SHP77 (cell line): ENCODE data around the gene MERTK.
"Not testable (repeated sequence)": the region's sequence is repeated elsewhere in the genome, so short reads cannot be mapped to it uniquely, and the experiment has no call there.

Experiments used
- DNase-seq, 2 experiments: peaks; one replicate each; lab custom pipeline; 2025; lab: John Stamatoyannopoulos, UW

MERTK gene

DNA sequence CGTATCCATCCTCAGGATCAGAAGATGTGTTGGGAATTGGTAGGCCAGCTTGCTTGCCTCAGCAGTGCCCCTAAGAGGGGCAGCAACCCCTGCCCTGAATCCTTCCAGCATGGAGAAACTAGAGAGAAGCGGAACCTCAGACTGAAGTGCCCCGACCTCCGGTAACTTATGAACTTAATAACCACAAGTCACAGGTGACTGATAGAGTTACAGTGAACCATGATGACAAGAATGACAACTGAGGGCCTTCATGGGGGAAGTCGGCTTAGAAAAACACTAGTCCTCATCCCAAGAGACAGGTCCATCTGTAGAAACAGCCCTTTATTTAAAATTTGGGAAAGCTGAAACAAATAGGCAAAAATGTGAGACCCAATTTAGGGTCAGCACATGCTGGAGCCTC, 114.1 kb downstream of the MERTK start:
- no peak for DNase-seq

DNA sequence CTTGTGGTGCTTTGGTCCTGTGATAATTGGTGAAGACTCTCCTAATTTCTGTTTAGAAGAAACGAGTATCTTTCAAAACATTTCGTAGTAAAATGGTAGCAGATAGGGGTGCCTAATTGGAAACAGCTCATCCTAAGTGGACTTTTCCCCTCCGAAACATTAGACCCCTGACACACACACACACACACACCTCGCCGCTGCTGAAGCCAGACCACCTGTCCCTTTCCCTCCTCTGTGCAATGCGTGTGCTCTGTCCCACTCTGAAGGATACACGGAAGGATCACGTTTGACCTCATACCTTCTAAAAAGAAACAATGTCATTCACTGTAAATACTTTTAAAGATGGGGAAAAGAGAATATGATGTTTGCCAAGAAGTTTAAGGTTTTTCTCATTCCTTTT, 120.4 kb downstream of the MERTK start:
- DNase-seq: no peak

DNA sequence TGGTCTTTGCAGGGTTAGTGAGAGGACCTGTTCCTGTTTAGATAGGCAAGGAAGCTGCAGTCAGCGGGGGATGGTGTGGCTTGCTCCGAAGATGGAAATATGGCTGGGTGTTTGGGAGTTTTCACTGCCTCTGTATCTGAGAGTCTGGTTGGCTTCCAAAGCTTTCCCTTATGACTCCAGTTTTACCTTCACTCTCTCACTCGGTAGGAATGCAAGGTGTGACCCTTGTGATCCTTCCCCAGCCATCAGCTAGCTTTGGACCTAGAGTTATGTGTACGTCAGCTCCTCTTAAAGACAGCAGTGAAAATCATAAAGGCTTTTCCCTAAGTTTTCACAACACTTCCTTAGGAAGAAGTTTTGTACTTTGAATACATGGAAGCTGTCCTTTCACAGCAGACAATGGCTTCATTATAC, 121.2 kb downstream of the MERTK start:
- DNase-seq: no peak

DNA sequence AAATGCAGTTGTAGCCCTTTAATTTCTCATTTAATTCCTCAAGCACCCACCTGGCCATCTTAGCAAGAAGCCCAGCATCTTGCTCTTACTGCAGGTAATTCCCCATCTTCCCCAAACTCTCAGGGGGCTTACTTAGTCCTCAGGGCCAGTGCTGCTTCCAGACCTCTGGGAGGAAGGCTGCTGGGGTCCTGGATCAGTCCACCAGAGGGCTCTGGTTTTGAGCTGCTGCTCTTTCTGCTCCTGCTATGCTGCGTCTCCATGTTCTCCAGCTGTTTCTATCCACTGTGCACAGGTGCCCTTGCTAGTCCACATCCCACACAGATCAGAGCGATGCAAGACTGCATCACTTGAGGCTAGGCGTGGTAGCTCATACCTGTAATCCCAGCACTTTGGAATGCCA, 122.2 kb downstream of the MERTK start:
- DNase-seq: no peak

DNA sequence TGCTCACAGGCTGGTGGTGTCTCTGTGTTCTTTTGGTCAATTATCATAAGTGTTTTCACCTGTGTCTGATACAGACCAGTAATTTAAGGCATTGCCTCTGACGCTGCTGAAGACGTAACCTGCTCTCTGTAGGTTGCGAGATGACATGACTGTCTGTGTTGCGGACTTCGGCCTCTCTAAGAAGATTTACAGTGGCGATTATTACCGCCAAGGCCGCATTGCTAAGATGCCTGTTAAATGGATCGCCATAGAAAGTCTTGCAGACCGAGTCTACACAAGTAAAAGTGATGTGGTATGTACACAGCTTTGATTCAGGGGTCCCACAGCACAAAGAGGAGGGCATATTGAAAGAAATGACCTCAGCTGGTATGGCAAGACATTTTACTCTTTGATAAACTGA, 122.9 kb downstream of the MERTK start:
- no peak for DNase-seq

DNA sequence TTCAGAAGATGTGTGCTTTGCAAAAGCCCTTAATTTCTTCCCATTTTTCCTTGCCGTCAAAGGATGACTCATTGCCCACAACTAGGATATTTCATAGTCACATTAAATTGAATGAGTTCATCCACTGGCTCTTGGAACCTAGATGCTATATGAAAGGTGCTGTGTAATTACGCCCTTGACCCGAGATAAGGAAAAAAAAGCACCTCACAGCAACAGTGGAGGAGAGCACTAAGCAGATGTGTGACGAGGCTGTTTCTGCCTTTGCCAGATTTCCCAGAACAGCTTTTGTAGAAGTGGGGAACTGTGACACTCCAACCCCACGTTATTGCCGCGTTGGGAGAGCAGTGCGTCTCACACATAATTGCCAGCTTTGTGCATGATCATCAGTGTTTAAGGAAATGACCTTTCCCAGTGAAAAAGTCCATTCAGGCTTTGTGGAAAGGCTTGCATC, 123.4 kb downstream of the MERTK start:
- no peak for DNase-seq

DNA sequence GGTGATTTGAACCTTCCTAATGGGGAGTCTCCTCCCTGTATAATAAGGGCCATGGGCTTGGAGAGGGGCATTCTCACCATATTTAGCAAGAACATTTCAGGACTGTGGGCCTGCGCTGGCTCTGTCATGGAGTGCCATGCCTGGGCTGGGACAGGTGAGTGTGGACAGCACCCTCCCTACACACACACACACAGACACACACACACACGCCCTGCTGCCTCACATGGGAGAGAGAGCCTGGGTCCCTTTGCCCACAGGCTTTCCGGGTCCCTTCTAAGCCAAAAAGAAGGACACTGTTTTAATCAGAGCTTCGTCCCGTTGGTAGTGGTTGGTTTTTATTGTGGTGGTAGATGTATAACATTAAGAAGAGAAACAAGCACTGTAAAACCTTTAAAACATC, 125.3 kb downstream of the MERTK start:
- DNase-seq: no peak

DNA sequence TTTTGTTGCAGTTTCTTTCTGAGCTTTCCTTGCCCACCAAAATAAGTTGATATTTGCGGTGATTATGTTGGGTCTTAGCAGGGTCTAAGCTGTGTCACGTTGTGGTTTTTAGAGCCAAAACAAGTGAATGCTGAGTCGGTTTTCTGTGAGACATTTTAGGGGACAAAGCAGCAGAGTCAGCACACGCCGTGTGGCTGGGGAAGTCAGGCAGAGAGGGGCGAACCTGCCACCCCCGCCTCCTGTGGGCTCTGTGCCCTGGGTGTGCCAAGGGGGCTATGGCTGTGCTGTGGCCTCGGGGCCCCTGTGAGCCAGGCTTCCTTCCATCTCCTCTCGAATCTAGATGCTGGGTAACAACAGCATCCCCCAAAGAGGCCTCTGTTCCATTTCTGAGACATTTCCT, 125.8 kb downstream of the MERTK start:
- no peak for DNase-seq

DNA sequence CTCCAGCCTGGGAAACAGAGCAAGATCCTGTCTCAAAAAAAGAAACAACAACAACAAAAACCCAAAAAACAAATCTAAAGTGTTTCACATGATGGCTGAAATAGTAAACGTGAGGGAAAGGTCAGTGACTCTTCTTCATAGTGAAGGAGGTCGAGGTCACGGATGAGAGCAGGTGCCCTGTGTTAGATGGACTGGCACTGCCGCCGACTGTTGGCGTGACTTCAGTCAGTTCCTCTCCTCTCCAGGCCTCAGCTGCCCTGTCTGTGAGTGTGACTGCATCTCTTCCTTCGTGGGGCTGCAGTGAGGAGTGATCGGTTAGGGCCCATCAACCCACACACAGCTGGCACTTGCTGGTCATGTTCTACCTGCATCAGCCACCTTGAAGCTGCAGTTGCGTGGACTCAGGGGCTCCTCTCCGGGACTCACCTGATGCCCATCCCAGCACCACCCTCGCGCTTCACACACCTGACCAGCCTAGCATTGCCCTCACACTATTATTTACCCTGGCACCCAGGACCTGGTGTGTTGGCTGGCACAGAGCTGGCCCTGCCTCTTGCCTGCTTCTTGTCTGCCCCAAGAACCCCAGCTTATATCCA, 126.6 kb downstream of the MERTK start:
- no peak for DNase-seq

DNA sequence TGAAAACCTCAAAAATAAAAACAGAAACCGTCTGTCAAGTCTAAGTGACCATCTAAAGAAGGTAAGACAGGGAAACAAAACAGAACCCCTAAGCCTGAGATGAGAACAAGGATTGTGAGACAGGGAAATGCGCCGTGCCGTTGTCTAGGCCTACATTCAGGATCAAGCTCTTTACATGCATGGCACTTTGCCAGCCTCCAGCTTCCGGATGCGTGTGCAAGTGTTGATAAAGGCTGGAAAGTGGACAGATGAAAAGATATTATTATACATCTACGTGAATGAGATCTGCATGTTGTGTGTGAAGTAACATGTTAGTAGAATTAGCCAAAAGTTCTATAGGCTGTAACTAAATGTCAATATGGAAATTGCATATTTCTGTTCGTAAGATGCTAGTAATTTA, 128.1 kb downstream of the MERTK start:
- peak; percentile 22 to 75 for DNase-seq

DNA sequence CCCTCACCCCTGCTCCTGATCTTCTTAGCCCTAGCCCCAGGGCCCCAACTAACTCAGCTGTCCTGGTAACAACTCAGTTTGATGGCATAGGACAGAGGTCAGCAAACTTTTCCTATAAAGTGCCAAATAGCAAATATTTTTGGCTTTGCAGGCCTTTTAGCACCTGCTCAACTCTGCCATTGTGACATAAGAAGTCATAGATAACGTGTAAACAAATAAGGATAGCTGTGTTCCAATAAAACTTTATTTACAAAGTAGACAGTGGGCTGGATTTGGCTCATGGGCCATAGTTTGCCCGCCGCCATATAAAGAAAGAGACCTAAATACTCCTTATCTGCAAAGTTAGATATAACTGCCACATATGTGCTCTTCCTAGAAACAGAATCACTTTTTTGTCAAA, 129.4 kb downstream of the MERTK start:
- DNase-seq: no peak

DNA sequence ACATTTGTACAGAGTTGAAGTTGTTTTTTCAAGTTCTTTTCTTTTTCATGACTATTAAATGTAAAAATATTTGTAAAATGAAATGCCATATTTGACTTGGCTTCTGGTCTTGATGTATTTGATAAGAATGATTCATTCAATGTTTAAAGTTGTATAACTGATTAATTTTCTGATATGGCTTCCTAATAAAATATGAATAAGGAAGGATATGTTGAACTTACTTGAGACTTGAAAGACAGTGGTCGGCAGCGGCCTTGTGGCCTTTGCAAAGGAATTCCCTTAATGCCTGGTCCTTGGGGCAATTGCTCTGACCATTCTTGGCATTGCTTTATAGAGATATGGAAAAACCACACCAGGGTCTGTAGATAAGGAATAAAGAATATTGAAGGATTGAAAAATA, 130.8 kb downstream of the MERTK start:
- no peak for DNase-seq

DNA sequence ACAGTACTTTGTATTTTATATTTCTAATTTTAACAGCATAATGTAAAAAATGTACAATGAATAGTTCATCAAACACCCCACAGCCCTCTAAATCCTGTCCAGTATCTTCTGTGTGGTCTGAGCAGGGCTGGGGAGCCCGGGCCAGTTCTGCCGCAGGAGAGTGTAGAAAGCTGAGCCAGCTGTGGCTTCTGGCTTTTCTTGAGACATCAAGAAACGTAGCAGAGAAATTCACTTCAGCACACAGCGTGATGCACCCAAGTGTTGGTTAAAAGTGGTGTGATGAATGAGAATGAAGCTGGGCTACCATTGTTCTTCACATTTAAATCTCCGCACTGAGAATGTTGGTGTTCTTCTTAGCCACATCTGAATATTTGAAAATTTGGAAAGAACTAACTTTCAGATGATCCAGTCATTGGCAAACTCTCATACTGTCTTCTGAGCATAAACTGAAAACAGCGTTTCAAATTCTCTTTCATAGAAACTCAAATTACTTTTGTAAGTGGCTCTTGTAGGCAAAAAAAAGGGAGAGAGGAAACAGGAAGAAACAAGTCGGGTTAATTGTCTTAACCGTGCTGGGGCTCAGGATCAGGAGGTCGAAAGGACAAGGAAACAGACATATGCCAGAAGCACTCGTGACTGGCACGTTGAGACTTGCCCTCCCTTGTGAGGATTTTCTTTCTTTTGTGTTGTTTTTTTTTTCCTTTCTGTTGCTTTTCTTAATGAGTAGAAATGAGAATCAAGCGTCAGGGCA, 133.2 kb downstream of the MERTK start:
- no peak for DNase-seq

DNA sequence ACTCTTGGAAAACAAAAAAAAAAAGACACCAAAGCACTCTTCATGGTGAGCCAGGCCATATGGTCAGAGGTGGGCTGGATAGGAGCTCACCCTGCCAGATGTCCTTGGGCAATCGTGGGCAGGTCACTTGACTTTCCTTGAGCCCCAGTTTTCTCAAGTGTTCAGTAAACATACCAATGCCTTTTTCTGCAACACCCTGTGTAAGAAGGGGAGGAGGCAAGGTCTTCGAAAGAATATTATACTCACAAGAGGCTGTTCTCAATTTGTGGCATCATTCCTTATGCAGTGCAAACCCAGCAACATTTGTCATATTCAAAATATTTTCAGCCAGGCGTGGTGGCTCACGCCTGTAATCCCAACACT, 133.8 kb downstream of the MERTK start:
- DNase-seq: no peak

DNA sequence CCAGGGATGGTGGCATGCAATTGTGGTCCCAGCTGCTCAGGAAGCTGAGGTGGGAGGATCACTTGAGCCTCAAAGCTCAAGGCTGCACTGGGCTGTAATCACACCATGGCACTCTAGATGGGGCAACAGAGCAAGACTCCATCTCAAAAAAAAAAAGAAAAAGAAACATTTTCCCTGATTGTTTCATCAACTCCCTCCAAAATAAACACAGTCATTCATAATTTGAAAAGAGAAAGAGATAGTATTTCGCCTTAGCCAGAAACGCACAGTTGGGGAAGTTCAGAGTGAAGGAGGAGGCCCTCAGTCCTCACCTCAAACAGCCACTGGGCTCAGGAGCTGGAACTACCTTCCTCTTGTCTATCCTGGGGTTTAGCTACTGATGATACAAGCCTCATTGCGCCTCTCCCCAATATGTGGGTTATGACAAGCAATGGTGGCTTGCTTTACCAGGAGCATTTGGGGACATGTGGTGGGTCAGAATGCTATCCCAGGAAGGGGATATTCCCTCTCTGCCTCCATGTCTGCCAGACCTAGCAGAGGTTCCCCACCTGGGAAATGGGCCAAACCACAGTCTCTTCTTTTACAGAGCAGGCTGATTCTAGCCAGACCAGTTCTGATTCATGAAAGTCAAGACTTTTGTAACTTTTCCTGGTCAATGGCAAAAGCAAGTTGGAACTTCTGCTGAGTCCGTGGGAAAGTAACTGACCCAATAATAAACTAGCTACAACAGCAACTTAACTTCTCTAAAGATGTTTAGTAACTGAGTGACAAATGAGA, 134.5 kb downstream of the MERTK start:
- DNase-seq: no peak

DNA sequence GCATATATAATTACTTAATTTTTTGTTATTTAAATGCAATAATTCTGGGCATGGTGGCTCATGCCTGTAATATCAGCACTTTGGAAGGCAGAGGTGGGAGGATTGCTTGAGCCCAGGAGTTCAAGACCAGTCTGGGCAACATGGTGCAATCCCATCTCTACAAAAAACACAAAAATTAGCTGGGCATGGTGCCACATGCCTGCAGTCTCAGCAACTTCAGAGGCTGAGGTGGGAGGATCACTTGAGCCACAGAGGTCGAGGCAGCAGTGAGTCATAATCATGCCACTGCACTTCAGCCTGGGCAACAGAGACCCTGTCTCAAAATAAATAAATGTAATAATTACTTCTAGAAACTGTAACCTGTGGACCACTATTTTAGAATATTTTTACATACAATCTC, 135.2 kb downstream of the MERTK start:
- DNase-seq: no peak

DNA sequence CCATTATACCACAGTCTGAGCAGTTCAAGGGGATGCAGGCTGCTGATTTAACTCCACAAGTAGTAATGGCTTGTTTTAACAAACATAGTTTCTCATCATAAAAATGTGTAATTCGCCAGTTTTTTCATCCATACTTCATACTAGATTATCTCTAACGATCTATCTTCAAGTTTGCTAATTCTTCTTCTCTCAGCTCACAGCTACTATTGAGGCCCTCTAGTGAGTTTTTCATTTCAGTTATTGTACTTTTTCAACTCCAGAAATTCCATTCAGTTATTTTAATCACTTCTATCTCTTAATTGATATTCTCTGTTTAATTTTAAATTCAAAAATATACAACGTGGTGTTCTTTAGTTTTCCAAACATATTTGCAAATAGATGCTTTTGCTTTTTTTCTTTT, 136.5 kb downstream of the MERTK start:
- no peak for DNase-seq

DNA sequence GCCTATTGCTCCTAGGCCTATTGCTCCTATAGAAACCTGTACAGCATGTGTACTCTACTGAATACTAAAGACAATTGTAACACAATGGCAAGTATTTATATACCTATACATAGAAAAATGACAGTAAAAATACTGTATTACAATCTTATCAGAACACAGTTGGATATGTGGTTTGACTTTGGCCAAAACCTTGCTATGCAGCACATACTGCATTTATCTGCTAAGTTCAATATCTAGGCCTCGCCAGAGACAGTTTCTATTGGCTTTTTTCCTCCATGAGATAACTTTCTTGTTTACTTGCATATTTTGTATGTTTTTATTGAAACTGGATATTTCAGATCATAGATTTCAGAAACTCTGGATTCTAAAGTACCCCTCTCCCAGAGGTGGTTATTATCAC, 137.4 kb downstream of the MERTK start:
- no peak for DNase-seq

DNA sequence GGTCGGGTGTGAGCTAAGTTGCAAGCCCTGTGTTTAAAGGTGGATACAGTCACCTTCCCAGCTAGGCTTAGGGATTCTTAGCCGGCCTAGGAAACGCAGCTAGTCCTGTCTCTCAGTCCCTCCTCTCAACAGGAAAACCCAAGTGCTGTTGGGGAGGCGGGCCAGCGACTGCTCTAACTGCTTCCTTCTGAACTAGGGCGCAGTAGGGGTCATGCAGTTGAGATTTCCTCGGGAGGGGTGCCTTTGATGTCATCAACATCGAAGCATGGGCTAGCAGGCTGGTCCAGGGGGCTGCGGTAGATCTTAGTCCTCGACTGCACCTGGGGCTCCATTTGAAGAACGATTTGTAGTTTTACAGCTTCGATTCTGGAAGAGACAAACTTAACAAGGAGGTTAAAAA, 141.1 kb downstream of the MERTK start:
- not testable (repeated sequence) for DNase-seq

DNA sequence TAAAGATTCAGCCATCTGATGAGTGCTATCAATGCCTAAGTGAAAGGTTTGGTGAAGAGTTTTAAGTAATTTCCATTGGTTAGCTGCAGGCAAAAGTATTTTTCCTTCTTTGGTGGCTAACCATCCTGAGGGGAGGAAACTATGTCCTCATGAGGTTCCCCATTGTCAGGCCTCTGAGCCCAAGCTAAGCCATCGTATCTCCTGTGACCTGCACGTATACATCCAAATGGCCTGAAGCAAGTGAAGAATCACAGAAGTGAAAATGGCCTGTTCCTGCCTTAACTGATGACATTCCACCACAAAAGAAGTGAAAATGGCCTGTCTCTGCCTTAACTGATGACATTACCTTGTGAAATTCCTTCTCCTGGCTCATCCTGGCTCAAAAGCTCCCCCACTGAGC, 141.7 kb downstream of the MERTK start:
- DNase-seq: not testable (repeated sequence)

DNA sequence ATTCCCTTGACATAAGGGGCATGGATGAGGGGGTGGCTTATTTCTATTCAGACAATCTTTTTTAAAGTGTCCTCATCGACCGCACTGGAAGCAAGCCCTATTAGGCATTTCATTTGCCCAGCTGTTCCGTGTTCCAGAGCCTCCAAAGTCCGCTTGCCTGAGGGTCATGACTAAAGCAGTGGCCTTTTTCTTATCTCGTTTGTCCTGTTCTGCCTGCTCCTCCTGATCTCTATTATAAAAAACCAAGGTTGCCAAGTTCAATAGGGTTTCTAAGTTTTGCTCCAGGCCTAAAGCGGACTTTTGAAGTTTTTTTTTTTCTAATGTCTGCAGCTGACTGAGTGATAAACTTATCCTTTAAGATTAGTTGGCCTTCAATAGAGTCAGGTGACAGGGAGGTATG, 143.1 kb downstream of the MERTK start:
- DNase-seq: not testable (repeated sequence)

DNA sequence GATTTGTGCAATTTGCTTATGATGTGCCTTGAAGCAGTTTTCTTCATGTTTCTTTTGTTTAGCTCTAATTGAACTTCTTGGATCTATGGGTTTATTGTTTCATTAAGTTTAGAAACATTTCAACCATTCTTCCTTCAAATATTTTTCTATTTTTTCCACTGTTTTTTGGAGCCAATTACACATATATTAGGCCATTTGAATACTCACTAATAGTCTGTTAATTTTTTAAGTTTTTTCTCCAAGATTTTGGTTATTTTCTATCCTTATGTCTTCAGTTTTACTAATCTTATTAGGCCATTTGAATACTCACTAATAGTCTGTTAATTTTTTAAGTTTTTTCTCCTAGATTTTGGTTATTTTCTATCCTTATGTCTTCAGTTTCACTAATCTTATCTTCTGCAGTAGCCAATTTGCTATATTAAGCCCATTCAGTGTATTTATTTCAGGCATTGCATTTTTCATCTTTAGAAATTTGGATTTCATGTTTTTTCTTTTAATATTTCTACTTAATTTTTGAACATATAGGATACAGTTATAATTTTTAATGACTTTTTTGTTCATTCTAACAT, 147.1 kb downstream of the MERTK start:
- no peak for DNase-seq

DNA sequence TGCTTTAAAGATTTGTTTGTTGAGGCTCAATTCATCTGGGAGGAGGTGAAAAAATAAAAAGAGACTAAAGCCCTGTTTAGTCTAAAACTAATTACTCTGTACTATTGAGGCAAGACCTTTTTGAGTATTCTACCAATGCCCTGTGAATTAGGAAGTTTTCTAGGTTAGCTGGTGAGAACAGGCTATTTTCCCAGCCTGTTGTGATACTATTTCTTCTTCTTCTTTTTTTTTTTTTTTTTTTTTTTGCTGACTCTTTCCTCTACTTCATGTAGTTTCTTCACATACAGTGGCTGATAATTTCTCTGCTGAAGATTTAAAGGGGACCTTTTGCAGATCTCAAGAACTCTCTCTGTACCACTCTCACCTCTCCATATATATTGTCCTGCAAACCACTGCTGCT, 147.8 kb downstream of the MERTK start:
- DNase-seq: no peak
